K562 (cell line): Measurements from ENCODE around the gene ZSCAN12. TPM values are rescaled to one million over a fixed set of nuclear protein-coding genes. Genes with fewer than 3 reads are reported as not detected.
A peak's percentile ranks its signal among the peaks of the same experiment; 100 is the strongest.

ENCODE experiments used
- ARID2 ChIP-seq: fragments of 450-650 bp; IDR thresholded peaks from 2 replicates; pipeline ENCODE4 v1.6.1; 2017; ENCODE audit warnings: antibody characterized with exemption, mild to moderate bottlenecking
- BRD4 ChIP-seq: fragments of 200-600 bp; sonication (generic); IDR thresholded peaks from 2 replicates; pipeline ENCODE4 v1.6.1; 2017; ENCODE audit warnings: inconsistent platforms
- C11orf30 ChIP-seq: fragments of 450-650 bp; IDR thresholded peaks from 2 replicates; pipeline ENCODE4 v1.6.1; 2016; ENCODE audit warnings: low read depth, mild to moderate bottlenecking
- EHMT2 ChIP-seq: fragments of 450-650 bp; IDR thresholded peaks from 2 replicates; pipeline ENCODE4 v1.6.1; 2018; ENCODE audit warnings: antibody characterized with exemption
- EP400 ChIP-seq: fragments of 450-650 bp; IDR thresholded peaks from 2 replicates; pipeline ENCODE4 v1.6.1; 2017; ENCODE audit warnings: antibody characterized with exemption, mild to moderate bottlenecking, moderate library complexity
- ETV1 ChIP-seq: fragments of 450-650 bp; conservative IDR thresholded peaks from 2 replicates; pipeline ENCODE4 v1.6.1; 2016; ENCODE audit warnings: missing genetic modification characterization, control low read depth, low read depth, missing compliant biosample characterization
- HIVEP1 ChIP-seq: fragments of 250-450 bp; sonication (Bioruptor Pico); IDR thresholded peaks from 2 replicates; pipeline ENCODE4 v1.4.0; 2020; ENCODE audit warnings: mild to moderate bottlenecking
- MAFF ChIP-seq: IDR thresholded peaks from 2 replicates; pipeline ENCODE4 v1.6.1; 2012; ENCODE audit warnings: low read length, improper control_type of control experiment
- MIER1 ChIP-seq: fragments of 450-650 bp; IDR thresholded peaks from 2 replicates; pipeline ENCODE4 v1.6.1; 2016; ENCODE audit warnings: antibody characterized with exemption, mild to moderate bottlenecking, low read depth
- MTA2 ChIP-seq: fragments of 450-650 bp; IDR thresholded peaks from 2 replicates; pipeline ENCODE4 v1.6.1; 2016; ENCODE audit warnings: low read depth
- NFE2 ChIP-seq: IDR thresholded peaks from 2 replicates; pipeline ENCODE4 v1.6.1; 2014; ENCODE audit warnings: antibody characterized with exemption, low read depth
- PCBP2 ChIP-seq: fragments of 200-400 bp; formaldehyde crosslinking; IDR thresholded peaks from 2 replicates; pipeline ENCODE4 v1.6.1; 2018; ENCODE audit warnings: low read length, low read depth, mild to moderate bottlenecking, moderate library complexity; ENCODE audit not compliant: poor library complexity, severe bottlenecking
- POLR2A ChIP-seq: fragments of 450-650 bp; conservative IDR thresholded peaks from 2 replicates; pipeline ENCODE4 v1.6.1; 2016
- POLR2B ChIP-seq: fragments of 450-650 bp; IDR thresholded peaks from 2 replicates; pipeline ENCODE4 v1.6.1; 2018; ENCODE audit warnings: low read depth; ENCODE audit not compliant: partially characterized antibody
- RAD21 ChIP-seq, 2 experiments: fragments of 250-450 bp in 1 of 2; fragments of 450-650 bp in 1 of 2; sonication (Bioruptor Pico) in 1 of 2; formaldehyde crosslinking in 1 of 2; IDR thresholded peaks in 1 of 2; conservative IDR thresholded peaks in 1 of 2; 2 replicates each; pipeline versions ENCODE4 v1.4.0 to v1.8.0; 2020 to 2022; ENCODE audit warnings: mild to moderate bottlenecking in 2 of 2, moderate library complexity in 1 of 2
- SMARCA4 ChIP-seq: fragments of 450-650 bp; IDR thresholded peaks from 2 replicates; pipeline ENCODE4 v1.6.1; 2016
- SMARCE1 ChIP-seq: fragments of 450-650 bp; IDR thresholded peaks from 2 replicates; pipeline ENCODE4 v1.7.1; 2016; ENCODE audit warnings: mild to moderate bottlenecking
- TAL1 ChIP-seq: fragments of 450-650 bp; IDR thresholded peaks from 2 replicates; pipeline ENCODE4 v1.6.1; 2016; ENCODE audit warnings: mild to moderate bottlenecking
- ZBTB26 ChIP-seq: fragments of 450-650 bp; formaldehyde crosslinking; IDR thresholded peaks from 2 replicates; pipeline ENCODE4 v1.4.0; 2022; ENCODE audit warnings: missing genetic modification characterization
- ZBTB7A ChIP-seq: IDR thresholded peaks from 2 replicates; pipeline ENCODE4 v1.6.1; 2011; ENCODE audit warnings: low read depth, mild to moderate bottlenecking, low read length, moderate library complexity, borderline replicate concordance; ENCODE audit not compliant: control insufficient read depth
- ZKSCAN8 ChIP-seq: fragments of 200-800 bp; sonication (Bioruptor generic); IDR thresholded peaks from 2 replicates; pipeline ENCODE4 v1.6.1; 2016; ENCODE audit warnings: missing genetic modification characterization, missing compliant biosample characterization
- polyA plus RNA-seq, 8 experiments: library from polyadenylated mRNA; depleted of rRNA in 4 of 8; stranded (reverse) in 5 of 8; unstranded in 3 of 8; fragments of >200 nt; fragmentation: Nextera tagmentation in 2 of 8; fragmentation: Illumina TruSeq in 1 of 8; extraction: Ambion mirVana in 2 of 8; extraction: Trizol in 1 of 8; gene quantifications; 2 replicates each; pipeline versions ENCODE4 v1.2.1 to v1.2.3, GENCODE V29; 2011 to 2014; ENCODE audit warnings: inconsistent platforms in 1 of 8, missing spikeins in 1 of 8
- total RNA-seq, 7 experiments: library from RNA; depleted of rRNA in 6 of 7; stranded (reverse); fragments of >200 nt in 6 of 7; fragmentation: Illumina TruSeq in 2 of 7; extraction: Trizol in 2 of 7; gene quantifications; 2 replicates each; pipeline versions ENCODE4 v1.2.1 to v1.2.3, GENCODE V29; 2011 to 2021; ENCODE audit warnings: low replicate concordance in 1 of 7
- TF ChIP-seq, protein P1 (sequence below): fragments of 450-650 bp; IDR thresholded peaks from 2 replicates; pipeline ENCODE4 v1.6.1; 2016; ENCODE audit warnings: borderline replicate concordance
- TF ChIP-seq, protein P2 (sequence below), 2 experiments: fragments of 450-650 bp; IDR thresholded peaks; 2 replicates each; pipeline ENCODE4 v1.6.1; 2016
- TF ChIP-seq, protein P3 (sequence below): fragments of 450-650 bp; IDR thresholded peaks from 2 replicates; pipeline ENCODE4 v1.6.1; 2018; ENCODE audit warnings: mild to moderate bottlenecking, low read depth; ENCODE audit not compliant: partially characterized antibody

Gene ZSCAN12
- total and polyA plus RNA-seq, 9 of the 15 experiments (the other 6 are each of a cell fraction or from before 2014, with no cell fraction given): 2.5 to 19.6 (median 12.5) TPM

DNA sequence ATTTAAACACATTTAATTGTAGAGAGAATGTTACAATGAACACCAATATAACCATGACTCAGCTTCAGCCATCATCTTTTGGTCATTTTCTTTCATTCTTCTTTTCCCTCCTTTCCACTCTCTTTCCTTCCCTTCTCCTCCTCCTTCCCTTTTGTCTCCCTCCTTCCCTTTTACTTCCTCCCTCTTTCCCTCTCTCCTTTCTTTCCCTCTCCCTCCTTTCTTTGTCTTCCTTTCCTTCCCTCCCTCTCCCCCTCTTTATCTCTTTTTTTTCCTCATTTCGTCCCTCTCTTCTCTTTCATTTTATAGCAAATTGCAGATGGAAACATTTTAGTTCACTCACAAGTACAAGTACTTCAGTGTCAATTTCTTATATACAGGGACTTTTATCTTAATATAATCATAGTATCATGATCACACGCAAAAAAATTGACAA is 48.0 kb downstream of the ZSCAN12 start (continued):
- TF ChIP-seq, protein P1, sequence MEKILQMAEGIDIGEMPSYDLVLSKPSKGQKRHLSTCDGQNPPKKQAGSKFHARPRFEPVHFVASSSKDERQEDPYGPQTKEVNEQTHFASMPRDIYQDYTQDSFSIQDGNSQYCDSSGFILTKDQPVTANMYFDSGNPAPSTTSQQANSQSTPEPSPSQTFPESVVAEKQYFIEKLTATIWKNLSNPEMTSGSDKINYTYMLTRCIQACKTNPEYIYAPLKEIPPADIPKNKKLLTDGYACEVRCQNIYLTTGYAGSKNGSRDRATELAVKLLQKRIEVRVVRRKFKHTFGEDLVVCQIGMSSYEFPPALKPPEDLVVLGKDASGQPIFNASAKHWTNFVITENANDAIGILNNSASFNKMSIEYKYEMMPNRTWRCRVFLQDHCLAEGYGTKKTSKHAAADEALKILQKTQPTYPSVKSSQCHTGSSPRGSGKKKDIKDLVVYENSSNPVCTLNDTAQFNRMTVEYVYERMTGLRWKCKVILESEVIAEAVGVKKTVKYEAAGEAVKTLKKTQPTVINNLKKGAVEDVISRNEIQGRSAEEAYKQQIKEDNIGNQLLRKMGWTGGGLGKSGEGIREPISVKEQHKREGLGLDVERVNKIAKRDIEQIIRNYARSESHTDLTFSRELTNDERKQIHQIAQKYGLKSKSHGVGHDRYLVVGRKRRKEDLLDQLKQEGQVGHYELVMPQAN: peak; percentile 91
- peak; percentile 49; the same call in 1 of the 2 replicates for TF ChIP-seq POLR2A
- peak; percentile 8; the same call in 1 of the 2 replicates for TF ChIP-seq ETV1
- peak; percentile 99 for TF ChIP-seq PCBP2
- peak; percentile 93 for TF ChIP-seq ARID2
- peak; percentile 53 for TF ChIP-seq POLR2B
- TF ChIP-seq ZKSCAN8: no peak
- TF ChIP-seq NFE2: peak; percentile 74
- peak; percentile 16; the same call in 1 of the 2 replicates for TF ChIP-seq MAFF
- TF ChIP-seq ZBTB7A: no peak
- TF ChIP-seq MIER1: peak; percentile 75; the same call in 1 of the 2 replicates
- peak; percentile 98 for TF ChIP-seq ZBTB26 (CRISPR knock-in tag)
- TF ChIP-seq SMARCE1: peak; percentile 79
- TF ChIP-seq BRD4: 0 out of 2 replicates have a peak, but pooled peaks have one; percentile 30
- TF ChIP-seq, protein P2, sequence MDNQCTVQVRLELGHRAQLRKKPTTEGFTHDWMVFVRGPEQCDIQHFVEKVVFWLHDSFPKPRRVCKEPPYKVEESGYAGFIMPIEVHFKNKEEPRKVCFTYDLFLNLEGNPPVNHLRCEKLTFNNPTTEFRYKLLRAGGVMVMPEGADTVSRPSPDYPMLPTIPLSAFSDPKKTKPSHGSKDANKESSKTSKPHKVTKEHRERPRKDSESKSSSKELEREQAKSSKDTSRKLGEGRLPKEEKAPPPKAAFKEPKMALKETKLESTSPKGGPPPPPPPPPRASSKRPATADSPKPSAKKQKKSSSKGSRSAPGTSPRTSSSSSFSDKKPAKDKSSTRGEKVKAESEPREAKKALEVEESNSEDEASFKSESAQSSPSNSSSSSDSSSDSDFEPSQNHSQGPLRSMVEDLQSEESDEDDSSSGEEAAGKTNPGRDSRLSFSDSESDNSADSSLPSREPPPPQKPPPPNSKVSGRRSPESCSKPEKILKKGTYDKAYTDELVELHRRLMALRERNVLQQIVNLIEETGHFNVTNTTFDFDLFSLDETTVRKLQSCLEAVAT (IDR thresholded peaks at IDR 0.05): peak; percentile 97 to 98
- peak; percentile 92 for TF ChIP-seq C11orf30
- TF ChIP-seq RAD21 (CRISPR knock-in tag; conservative IDR thresholded peaks at IDR 0.05 in 1 of 2, IDR thresholded peaks at IDR 0.05 in 1 of 2): 0 out of 4 replicates have a peak, but pooled peaks of 1 of the 2 experiments have one; percentile 1
- TF ChIP-seq SMARCA4: peak; percentile 91
- no peak for TF ChIP-seq HIVEP1 (CRISPR knock-in tag)
- TF ChIP-seq, protein P3, sequence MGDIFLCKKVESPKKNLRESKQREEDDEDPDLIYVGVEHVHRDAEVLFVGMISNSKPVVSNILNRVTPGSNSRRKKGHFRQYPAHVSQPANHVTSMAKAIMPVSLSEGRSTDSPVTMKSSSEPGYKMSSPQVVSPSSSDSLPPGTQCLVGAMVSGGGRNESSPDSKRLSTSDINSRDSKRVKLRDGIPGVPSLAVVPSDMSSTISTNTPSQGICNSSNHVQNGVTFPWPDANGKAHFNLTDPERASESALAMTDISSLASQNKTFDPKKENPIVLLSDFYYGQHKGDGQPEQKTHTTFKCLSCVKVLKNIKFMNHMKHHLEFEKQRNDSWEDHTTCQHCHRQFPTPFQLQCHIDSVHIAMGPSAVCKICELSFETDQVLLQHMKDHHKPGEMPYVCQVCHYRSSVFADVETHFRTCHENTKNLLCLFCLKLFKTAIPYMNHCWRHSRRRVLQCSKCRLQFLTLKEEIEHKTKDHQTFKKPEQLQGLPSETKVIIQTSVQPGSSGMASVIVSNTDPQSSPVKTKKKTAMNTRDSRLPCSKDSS: peak; percentile 29
- TF ChIP-seq EHMT2: peak; percentile 88
- TF ChIP-seq MTA2: peak; percentile 73
- no peak; the same call in 1 of the 2 replicates for TF ChIP-seq TAL1
- peak; percentile 55; the same call in 1 of the 2 replicates for TF ChIP-seq EP400
